ENCODE results near the gene FLNC. TPM values are rescaled to one million over a fixed set of nuclear protein-coding genes. Genes with fewer than 3 reads are reported as not detected.

FLNC gene
- total RNA-seq, 1 experiment from 2014 or later, result 8.0 TPM

GRCh38 chr7:128884561-128885369, 54.6 kb downstream of the FLNC start (continued):
- no peak for TF ChIP-seq PRDM15 (CRISPR knock-in tag; IDR thresholded peaks at IDR 0.05)
- TF ChIP-seq HMGXB4 (CRISPR knock-in tag; IDR thresholded peaks at IDR 0.05), result no peak
- TF ChIP-seq ELF4 (CRISPR knock-in tag; IDR thresholded peaks at IDR 0.05; ENCODE audit: low read depth), result no peak
- no peak for TF ChIP-seq MAX (CRISPR knock-in tag; IDR thresholded peaks at IDR 0.05)
- no peak for TF ChIP-seq ZMAT4 (CRISPR knock-in tag; IDR thresholded peaks at IDR 0.05)
- TF ChIP-seq NFYB (CRISPR knock-in tag; conservative IDR thresholded peaks at IDR 0.05; ENCODE audit: low read depth), result no peak
- no peak for TF ChIP-seq ZNF138 (CRISPR knock-in tag; conservative IDR thresholded peaks at IDR 0.05)
- TF ChIP-seq ZNF232 (CRISPR knock-in tag; IDR thresholded peaks at IDR 0.05), result no peak
- no peak for TF ChIP-seq SP1 (CRISPR knock-in tag; conservative IDR thresholded peaks at IDR 0.05)
- no peak for TF ChIP-seq ZNF263 (CRISPR knock-in tag; IDR thresholded peaks at IDR 0.05; ENCODE audit: low read depth)

- peaks cover 5% of the 10 kb centered on the region; the same call in 1 of the 2 replicates for H3K4me1 Mint-ChIP-seq
- no peaks in the 10 kb centered on the region for H3K36me3 Mint-ChIP-seq
- H3K27ac Mint-ChIP-seq, result no peak overlapping the region
- ChIA-PET CTCF (interaction anchor here (0.6 to 4.7 kb wide), 10 partner anchors 22 to 206 kb away, joined by 3 to 65 read pairs (median 6); partner anchors contain the start of genes ATP6V1F, IRF5 and KCP), POLR2A (no interaction called here)
- DNase-seq (ENCODE audit: low spot score), result no peak
- peaks cover 4% of the 10 kb centered on the region; the same call in 1 of the 2 replicates for H3K9me3 Mint-ChIP-seq
- no peak overlapping the region for H3K4me3 Mint-ChIP-seq
- no peak for ATAC-seq
- H3K27me3 Mint-ChIP-seq (ENCODE audit: low read depth), result peaks cover 4% of the 10 kb centered on the region; the same call in 1 of the 2 replicates
- TF ChIP-seq ZNF219 (CRISPR knock-in tag; IDR thresholded peaks at IDR 0.05; ENCODE audit: borderline replicate concordance) (no peak), USF2 (CRISPR knock-in tag; IDR thresholded peaks at IDR 0.05) (no peak), ZSCAN18 (CRISPR knock-in tag; IDR thresholded peaks at IDR 0.05) (no peak), FOXP1 (CRISPR knock-in tag; IDR thresholded peaks at IDR 0.05; ENCODE audit: borderline replicate concordance) (no peak), MLX (CRISPR knock-in tag; IDR thresholded peaks at IDR 0.05) (no peak), STAT6 (CRISPR knock-in tag; conservative IDR thresholded peaks at IDR 0.05; ENCODE audit: low read depth) (no peak), MAX (CRISPR knock-in tag; IDR thresholded peaks at IDR 0.05) (no peak), ZNF138 (CRISPR knock-in tag; conservative IDR thresholded peaks at IDR 0.05) (no peak), JUN (CRISPR knock-in tag; IDR thresholded peaks at IDR 0.05) (no peak), ZNF671 (CRISPR knock-in tag; IDR thresholded peaks at IDR 0.05) (no peak), MXD4 (CRISPR knock-in tag; IDR thresholded peaks at IDR 0.05; ENCODE audit: borderline replicate concordance) (no peak)
Measured at GRCh38 chr7:128885370-128886187, 55.4 kb downstream of the FLNC start.

Measured in WTC11 (cell line).